ENCODE results near the gene MXI1.

MXI1 gene

DNA sequence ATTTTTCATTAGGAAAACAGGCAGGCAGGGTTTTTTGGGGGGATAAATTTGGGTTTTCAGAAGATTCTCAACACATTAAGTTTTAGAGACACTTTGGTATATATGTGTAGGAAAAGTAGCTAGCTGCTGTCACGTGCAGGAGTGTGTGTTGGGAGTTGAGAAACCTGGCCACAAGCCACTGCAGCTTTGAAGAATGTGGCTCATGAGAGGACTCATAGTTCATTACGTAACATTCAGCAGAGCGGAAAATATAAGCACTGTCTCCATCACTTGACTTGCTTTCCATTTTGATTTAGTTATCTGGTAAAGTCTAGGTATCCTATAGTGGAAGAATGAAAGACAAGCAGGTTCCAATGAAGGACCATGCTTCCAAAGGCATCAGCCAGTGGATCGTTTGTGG is 66.1 kb downstream of the MXI1 start:
- no peak for DNase-seq (ENCODE audit: low read depth in 1 of 2, low spot score in 1 of 2)

DNA sequence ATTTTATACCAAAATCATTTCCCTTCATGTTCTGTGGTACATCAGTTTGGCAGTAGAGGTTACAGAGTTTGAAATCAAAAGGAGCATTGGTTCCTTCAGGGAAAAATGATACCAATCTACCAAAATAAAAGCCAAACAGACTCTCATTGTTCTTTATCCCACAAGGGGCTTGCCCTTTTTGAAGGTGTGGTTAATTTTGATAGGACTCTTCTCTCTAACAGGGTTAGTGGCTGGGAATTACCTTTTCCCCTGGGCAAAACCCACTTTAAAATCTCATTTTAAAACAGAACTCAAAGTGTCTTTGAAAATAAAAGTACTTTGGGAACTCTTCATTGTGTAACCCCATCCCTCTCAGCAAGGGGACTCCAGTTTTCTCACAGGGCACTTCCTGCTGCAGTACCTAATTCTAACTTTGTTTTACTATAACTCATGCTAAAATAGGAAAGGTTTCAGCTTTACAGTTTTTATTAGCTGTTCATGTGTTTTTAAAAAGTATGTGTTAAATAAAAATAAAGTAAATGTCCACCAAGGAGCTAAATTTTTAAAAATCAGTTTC is 66.7 kb downstream of the MXI1 start:
- no peak for DNase-seq (ENCODE audit: low read depth in 1 of 2, low spot score in 1 of 2)

DNA sequence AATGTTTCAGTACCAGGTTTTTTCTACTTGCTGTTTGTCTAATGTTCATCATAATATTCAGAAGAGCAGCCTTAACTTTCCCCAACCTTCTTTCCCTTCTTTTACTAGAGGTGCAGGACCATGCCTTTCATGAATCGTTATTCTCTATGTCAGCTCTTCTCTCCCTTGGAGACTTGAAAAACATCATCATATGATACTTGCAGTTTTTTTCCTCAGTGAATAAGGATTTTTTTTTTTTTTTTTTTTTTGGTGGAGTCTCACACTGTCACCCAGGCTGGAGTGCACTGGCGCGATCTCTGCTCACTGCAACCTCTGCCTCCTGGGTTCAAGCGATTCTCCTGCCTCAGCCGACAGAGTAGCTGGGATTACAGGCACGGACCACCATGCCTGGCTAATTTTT is 67.2 kb downstream of the MXI1 start:
- no peak for DNase-seq (ENCODE audit: low read depth in 1 of 2, low spot score in 1 of 2)

DNA sequence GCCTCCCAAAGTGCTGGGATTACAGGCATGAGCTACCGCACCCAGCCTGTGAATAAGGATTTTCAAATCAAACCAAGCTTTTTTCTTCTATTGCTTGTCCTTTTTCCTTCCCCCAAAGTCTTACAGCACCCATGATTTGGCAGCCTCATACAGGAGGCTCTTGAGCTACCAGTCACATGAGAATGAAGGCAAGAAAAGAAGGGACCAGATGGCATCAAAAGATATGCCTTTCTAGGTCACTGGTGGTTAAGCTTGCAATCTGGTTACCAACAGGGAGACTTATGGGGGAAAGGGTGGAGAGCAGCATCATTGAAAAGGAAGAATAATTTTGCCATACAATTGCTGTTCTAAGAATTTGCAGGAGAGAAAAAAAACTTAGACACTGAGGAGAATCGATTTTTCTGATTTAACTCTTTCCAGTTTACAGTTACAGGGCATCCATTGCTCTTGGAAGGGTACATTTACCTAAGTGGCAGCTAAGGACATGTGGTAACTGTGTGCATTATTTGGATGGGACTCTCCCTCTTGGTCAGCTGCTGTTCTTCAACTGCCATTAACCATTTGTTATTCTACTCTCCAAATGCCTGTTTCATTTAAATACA is 67.8 kb downstream of the MXI1 start:
- DNase-seq (ENCODE audit: low read depth in 1 of 2, low spot score in 1 of 2) = no peak

DNA sequence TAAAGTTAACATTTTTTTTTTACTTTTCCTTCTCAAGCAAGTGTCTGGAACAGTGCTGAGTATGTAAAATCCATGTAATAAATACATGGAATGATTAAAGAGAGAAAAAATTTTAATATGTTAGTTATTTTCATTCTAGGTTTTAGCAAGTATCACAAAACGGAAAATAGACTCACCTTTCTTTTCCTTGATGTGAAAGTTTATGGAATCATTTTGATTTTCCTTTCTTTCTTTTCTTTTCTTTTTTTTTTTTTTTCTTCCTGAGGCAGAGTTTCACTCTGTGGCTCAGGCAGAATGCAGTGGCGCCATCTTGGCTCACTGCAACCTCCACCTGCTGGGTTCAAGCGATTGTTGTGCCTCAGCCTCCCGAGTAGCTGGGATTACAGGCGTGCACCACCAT is 69.2 kb downstream of the MXI1 start:
- DNase-seq (ENCODE audit: low read depth in 1 of 2, low spot score in 1 of 2) = no peak

DNA sequence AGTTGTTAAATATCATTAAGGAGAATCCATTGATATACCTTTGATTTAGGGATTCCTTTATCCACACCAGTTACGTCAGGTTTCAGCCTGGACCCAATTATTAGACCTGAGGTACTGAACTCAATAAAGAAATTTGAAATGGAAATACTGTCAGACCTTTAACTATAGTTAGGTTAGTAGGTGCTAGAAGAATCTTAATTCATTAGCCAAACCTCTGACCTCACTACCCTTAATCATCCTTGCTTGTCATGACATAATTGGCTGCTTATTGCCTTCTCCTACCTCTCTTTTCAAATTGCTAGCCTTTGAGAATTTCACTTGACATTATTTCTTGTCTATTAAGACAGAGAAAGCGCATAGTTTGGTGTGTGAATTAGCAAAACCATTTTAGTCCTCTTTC is 70.2 kb downstream of the MXI1 start:
- no peak for DNase-seq (ENCODE audit: low read depth in 1 of 2, low spot score in 1 of 2)

DNA sequence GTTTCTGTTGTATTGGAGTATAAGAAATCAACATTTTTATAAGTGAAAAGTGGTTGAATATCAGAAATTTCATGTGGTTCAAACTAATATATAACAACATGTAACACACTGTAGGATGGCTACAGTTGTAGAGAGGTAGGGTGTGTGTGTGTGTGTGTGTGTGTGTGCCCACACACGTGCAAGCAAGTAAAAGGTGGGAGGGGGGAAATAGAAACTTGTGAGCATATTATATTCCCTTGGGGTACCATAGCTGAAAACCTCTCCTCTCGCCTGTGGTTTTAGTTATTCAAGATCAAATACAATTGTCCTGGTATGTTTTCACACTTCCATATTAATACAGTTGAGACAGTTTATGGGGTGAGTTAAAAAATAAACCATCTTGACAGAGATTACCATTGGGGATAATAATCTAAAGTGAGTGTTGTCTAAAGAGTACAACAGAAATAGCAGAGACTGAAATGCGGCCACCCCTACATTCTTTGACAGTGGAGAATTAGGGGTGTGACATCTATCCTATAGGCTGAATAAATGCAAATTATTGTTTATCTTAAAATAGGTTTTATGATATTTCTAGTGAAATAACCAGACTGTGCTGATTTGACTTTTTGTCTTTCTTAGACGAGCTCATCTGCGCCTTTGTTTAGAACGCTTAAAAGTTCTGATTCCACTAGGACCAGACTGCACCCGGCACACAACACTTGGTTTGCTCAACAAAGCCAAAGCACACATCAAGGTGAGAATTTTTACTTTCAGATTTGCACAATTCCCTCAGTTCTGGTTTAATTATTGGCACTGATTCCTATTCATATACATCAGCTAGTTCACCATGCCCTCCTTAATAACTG is 71.4 kb downstream of the MXI1 start:
- no peak for DNase-seq (ENCODE audit: low read depth in 1 of 2, low spot score in 1 of 2)

DNA sequence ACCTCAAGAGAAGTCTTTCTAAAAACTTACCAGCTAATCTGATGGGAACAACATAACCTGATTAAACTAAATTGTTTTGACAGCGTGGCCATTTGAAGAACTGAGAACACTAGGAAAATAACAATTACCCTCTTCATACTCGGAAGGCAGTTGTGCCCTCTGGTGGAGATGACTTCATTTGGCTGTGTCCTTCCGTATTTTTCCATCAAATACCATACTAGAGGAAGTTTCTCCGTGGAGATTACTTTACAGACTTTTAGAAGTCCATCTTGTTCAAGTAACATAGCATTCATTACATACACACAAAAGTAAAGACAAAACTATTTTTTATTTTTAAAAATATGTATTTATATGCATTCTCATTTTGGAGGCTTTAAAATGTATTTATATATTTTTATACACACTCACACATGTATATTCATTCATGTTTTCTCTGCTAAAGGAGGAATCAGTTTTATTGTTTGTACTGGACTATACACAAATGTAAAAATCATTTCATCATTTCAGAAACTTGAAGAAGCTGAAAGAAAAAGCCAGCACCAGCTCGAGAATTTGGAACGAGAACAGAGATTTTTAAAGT is 72.1 kb downstream of the MXI1 start:
- DNase-seq (ENCODE audit: low read depth in 1 of 2, low spot score in 1 of 2) = no peak

DNA sequence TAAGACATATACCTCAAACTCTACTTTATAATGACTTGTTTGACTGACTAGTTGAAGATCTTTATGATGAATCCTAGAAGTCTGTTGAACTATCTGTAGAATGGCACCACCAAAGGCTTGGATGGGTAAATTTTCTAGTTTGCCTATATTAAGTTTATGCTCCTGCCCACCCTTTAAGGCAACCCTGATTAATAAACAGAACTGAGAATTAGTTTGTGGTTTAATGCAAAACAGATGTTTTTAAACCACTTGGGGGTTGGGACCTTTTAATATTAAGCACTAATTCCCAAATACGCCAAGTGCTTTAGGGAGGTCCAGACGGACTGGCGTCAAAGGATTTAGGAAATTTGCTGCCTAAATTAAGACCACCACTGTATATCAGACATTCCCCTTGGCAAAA is 76.9 kb downstream of the MXI1 start:
- no peak for DNase-seq (ENCODE audit: low read depth in 1 of 2, low spot score in 1 of 2)

DNA sequence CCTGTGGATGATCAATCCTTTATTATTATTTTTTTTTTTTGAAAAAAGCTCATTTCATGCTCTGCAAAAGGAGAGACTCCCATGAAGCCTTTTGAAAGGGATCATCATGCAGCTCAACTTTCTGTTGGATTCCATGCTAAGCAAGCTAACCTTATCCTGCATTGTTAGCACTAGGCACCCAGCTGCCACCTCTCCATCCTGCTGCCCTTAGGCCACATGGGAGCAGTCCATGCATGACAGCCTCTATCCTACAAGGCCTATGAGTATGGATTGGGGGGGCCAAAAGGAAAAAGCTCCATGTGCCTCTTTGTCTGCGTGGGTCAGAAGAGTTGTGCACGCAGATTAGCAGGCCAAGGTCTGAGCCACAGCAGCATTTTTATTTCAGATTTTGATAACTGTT is 78.1 kb downstream of the MXI1 start:
- DNase-seq (ENCODE audit: low read depth in 1 of 2, low spot score in 1 of 2) = no peak

DNA sequence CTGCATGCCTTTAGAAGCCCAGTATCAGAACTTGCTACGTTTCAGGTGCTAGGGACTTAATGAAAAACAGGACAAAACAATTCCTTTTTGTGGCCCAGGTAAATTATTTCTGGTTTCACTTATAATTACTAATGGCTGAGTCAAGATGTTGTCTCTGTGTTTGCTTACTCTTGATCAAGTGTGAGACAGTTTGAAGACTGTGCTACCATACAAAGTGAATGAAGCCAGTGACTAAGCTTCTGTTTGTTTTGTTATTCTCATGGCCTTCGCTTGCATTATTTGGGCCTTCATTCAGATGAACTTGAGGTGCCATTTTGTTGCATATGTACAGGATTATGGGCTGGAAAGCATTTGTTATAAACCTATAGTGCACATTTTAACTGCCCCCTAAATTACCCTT is 79.4 kb downstream of the MXI1 start:
- DNase-seq (ENCODE audit: low read depth in 1 of 2, low spot score in 1 of 2) = no peak

DNA sequence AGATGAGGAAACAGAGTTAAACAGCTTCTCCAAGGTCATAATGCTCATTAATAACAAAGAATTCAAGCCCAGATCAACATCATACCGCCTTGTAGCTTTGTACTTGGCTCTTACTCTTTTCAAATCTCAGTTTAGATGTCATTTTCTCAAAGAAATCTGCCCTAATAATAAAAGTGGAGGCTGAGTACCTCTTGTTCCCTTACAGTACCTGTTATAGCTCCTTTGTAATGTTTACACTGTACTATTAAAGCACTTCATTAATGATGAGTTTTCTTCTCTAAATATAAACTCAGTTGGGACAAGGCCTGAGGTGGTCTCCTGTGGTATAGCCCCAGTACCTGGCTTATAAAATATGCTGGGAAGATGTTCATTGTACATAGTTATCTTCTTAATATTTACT is 89.6 kb downstream of the MXI1 start:
- no peak for DNase-seq (ENCODE audit: low read depth in 1 of 2, low spot score in 1 of 2)

DNA sequence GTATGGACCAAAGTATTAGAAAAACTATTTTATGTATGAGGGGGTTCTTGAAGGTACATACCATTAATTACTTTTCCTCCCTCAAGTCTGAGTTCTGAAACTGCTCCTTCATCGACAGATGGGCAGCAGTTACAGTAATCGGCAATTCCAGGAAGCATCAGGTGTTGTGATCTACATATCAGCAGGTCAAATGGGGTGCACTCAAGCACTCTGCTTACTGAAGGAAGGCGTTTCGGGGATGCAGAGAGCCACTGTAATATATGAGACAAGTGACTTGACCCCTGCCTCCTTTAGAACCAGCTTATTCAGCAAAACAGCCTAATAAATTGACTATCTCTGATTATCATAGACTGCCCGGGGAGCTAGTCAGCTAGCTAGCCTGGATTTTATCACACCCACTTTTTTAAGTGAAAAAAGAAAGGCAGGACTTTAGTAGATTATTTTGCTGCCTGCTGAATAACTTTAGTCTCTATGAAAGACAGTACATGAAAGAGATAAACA is 93.1 kb downstream of the MXI1 start:
- DNase-seq (ENCODE audit: low read depth in 1 of 2, low spot score in 1 of 2) = no peak

DNA sequence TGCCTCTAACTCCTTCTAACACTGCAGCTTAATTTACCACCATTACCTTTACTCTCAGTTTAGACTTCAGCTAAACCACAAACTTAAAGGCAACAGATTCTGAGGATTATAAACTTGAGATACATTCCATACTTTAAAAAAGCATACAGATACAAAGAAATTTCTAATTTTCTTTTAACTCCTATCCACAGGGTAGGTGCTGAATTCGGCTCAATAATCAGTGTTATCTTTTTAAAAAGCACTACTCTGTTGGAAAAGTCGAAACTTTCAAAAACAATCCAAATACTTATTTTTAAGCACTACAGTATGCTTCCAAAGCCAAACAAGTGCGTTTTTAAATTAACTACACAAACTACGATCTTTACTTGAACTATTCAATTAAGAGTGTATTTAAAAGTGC is 96.3 kb downstream of the MXI1 start:
- no peak for DNase-seq (ENCODE audit: low read depth in 1 of 2, low spot score in 1 of 2)

DNA sequence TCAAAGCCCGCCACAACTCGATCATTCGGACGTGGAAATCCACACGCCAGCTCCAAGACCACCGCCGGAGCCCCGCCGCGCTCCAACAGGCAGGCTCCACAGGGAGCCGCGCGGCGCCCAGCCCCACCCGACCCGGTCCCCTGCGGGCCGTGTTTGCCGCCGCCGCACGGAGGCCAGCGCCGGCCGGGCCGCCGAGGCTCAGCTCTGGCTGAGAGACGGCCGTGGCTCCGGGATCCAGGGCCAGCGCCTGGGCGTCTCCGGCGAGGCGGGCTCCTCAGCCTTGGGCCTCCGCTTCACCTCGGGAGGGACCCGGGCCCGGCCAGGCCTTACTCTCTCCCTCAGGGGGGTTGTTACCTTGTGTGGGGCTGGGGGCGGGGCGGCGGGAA is 97.0 kb downstream of the MXI1 start:
- peak in 1 of 2 donors; percentile 17 for DNase-seq (ENCODE audit: low read depth in 1 of 2, low spot score in 1 of 2)

DNA sequence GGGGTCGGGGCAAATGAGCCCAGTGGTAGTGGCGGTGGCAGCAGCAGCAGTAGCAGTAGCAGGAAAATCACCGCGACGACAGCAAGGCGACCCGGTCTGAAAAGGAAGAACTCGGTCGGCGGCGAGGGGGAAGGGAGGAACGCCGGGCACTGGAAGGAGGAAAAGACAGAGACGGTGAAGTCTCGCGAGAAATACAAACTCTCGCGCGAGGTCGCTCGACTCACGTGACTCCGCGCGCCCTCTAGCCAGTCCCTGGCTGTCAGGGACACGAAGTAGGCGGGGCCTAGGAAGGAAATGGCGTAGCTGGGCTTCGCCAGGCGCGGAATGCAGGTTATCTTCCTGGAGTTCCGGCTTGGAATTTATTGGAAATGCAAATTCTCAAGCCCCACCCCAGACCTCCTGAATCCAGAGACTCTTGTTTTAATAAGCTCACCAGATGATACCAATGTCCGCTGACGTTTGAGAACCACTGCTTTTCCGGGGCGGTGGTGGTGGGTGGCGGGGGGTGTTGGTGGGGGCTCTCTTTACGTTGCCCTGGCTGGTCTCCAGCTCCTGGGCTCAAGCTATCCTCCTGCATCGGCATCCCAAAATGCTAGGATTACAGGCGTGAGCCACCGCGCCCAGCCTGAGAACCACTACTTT is 97.5 kb downstream of the MXI1 start, which contains the start of gene SMNDC1:
TSS of gene SMNDC1 (minus strand) at position 141 of the 642 bp plus-strand sequence. CDS start 1,333 bp downstream, outside the sequence.
- DNase-seq (ENCODE audit: low read depth in 1 of 2, low spot score in 1 of 2) = peak; percentile 92 to 95

DNA sequence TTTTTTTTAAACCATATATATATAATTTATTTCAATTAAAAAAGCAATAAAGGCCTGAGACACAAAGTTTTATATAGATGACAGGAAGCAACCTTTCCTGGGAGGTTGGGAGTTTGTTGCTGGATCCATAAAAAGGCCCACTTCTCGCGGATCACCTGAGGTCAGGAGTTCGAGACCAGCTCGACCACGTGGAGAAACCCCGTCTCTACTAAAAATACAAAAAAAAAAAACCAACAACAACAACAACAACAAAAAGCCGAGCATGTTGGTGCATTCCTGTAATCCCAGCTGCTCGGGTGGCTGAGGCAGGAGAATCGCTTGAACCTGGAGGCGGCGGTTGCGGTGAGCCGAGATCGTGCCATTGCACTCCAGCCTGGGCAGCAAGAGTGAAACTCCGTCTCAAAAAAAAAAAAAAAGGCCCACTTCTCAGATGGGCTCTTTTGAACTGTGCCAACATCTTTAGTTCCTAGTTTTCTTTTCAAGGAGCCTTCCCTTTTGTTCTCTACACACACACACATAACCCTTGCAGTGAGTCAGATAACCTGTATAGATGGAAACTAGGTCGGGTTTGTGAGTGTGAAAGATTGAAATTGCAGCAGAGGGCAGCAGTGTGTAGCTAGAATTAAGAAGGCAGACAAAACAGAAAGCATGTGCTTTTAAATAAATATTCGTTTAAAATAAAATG is 98.5 kb downstream of the MXI1 start:
- peak in 1 of 2 donors; percentile 11 for DNase-seq (ENCODE audit: low read depth in 1 of 2, low spot score in 1 of 2)

DNA sequence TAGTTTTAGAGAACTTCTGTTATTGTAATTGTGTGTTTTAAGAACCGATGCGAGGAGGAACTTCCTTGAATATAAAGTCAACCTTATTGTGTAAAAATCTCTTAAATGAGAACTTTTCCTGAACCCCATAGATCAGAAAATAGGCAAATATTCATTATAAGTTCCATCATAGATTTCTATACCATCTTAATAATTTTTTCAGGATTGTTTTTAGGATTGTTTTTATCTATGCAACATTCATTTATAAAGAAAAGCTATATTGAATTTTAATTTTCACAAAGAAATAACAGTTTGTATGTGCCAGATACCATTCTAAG is 99.0 kb downstream of the MXI1 start:
- no peak for DNase-seq (ENCODE audit: low read depth in 1 of 2, low spot score in 1 of 2)

DNA sequence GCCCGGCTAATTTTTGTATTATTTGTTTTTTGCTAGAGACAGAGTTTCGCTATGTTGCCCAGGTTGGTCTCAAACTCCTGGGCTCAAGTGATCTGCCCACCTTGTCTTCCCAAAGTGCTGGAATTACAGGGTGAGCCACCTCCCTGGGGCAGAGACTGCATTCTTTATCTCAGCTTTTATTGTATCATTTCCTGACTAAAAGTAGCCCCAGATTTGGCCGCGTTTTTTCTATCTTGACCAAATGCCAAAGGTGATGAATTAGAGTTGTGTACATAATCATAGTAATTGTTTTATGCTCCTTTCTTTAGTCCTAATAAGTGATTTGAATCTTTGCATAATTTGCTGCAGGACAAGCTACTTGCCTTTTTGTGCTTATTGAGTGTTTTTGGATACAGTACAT is 100.4 kb downstream of the MXI1 start:
- no peak for DNase-seq (ENCODE audit: low read depth in 1 of 2, low spot score in 1 of 2)

DNA sequence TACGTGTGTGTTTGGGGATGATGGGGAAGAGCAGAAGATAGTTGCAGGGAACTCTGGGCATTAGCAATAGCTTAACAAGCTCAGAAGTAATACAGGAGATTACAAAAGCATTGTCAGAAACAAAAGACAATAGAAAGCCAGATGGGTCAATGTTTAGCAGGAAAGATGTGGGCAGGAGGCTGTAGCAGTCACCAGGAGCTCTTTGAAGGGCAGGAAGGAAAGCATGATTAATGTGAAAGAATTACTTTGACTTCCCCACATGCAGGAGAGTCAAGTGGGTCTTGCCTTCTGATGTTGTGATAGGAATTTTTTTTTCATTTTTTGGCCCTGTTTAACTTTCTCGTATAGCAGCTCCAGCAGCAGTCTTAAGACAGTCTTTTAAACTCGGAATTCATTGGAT is 103.3 kb downstream of the MXI1 start:
- no peak for DNase-seq (ENCODE audit: low read depth in 1 of 2, low spot score in 1 of 2)

DNA sequence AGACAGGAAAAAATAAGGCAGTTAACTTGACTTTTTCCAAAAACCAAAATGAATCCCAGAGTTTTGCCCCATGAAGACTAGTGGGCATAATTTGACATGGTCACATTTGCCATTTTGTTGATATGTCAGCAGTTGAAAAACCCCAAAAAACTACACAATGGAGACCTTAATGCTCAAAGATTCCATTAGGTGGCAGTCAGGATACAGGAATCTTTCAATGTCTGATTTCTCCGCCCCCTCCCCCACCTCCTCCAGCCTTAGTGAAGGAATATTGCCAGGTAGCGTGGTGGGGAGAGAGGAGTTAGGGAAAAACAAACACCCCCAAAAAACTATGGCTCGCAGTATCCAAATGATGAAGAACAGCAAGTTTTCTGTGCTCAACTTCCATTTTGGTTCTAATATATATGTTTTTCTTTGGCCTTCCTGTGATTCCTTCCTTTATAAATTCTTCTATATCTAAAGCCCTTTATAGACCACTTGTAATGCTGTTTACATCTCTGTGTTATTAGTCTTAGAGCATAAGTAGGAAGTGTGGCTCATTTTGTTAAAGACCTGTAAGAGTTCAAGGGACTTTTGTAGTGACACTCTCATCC is 104.0 kb downstream of the MXI1 start:
- no peak for DNase-seq (ENCODE audit: low read depth in 1 of 2, low spot score in 1 of 2)
